ENCODE results near the gene BUB3.

DNA sequence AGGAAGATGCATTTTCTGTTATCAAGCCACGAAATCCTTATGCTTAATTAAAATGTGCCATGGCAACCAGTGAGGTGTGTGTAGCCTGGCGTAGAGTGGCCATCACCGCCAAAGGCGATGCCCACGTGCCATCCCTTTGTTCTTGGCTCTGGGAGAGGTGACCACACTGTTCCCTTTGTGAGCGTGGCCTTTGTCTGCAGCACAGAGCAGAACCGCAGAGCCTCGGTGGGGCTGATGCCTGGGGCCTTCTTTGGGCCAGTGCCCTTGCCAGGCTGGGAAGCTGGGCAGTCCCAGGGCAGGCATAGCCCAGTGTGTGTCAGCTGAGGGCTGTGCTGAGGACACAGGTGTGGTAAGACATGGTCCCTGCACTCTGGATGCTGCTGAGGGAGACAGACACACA, 48.3 kb downstream of the BUB3 start:
- no peak for TF ChIP-seq EZH2 (IDR thresholded peaks at IDR 0.05; ENCODE audit: insufficient read depth, poor library complexity, severe bottlenecking)
- no peak for TF ChIP-seq EZH2phosphoT487 (IDR thresholded peaks at IDR 0.05; ENCODE audit: insufficient read depth, low read depth)
